ENCODE measurements around the gene TAOK1. TPM values are rescaled to one million over a fixed set of nuclear protein-coding genes. Genes with fewer than 3 reads are reported as not detected.

Gene TAOK1
- total and polyA plus RNA-seq, 10 of the 15 experiments (the other 5 are each of a cell fraction or from before 2014, with no cell fraction given), result 2.0 to 27.1 (median 11.8) TPM

DNA sequence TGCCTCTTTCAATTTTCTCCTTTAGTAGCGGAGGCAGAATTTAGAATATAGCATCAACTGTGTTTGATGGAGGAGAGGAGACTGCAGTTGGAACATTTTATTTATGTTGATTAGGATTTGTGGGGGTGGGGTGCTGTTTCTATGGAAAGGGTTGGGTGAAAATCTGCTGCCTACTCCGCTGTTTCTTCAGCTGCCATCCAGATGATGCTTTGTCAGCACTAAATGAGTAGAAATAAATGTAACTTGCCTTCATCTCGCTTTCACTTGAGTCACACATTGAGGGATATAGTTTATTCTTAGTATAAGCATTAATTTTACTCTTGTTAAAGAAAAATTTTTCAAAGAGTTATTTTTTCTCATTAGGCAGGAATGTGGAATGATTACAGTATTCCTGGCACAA is 134.5 kb downstream of the TAOK1 start (continued):
- TF ChIP-seq E2F8 (IDR thresholded peaks at IDR 0.05; ENCODE audit: low read depth, partially characterized antibody), result no peak
- no peak for TF ChIP-seq MTA2 (IDR thresholded peaks at IDR 0.05; ENCODE audit: low read depth)
- TF ChIP-seq, protein P1, sequence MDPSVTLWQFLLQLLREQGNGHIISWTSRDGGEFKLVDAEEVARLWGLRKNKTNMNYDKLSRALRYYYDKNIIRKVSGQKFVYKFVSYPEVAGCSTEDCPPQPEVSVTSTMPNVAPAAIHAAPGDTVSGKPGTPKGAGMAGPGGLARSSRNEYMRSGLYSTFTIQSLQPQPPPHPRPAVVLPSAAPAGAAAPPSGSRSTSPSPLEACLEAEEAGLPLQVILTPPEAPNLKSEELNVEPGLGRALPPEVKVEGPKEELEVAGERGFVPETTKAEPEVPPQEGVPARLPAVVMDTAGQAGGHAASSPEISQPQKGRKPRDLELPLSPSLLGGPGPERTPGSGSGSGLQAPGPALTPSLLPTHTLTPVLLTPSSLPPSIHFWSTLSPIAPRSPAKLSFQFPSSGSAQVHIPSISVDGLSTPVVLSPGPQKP (IDR thresholded peaks at IDR 0.05; ENCODE audit: low read depth, low read length), result no peak
- TF ChIP-seq NR2C1 (IDR thresholded peaks at IDR 0.05), result no peak
- no peak for TF ChIP-seq ZBTB40 (IDR thresholded peaks at IDR 0.05; ENCODE audit: borderline replicate concordance)
- TF ChIP-seq ZNF207 (IDR thresholded peaks at IDR 0.05; ENCODE audit: borderline replicate concordance), result no peak
- no peak for TF ChIP-seq RELA (IDR thresholded peaks at IDR 0.05; ENCODE audit: borderline replicate concordance, partially characterized antibody)
- TF ChIP-seq EP300 (IDR thresholded peaks at IDR 0.05; ENCODE audit: borderline replicate concordance in 1 of 2, control insufficient read depth in 1 of 2, low read depth in 2 of 2, low read length in 2 of 2), result no peak
- no peak for TF ChIP-seq SIN3A (IDR thresholded peaks at IDR 0.05; ENCODE audit: low read depth, low read length)
- TF ChIP-seq, protein P2, sequence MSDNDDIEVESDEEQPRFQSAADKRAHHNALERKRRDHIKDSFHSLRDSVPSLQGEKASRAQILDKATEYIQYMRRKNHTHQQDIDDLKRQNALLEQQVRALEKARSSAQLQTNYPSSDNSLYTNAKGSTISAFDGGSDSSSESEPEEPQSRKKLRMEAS (IDR thresholded peaks at IDR 0.05; ENCODE audit: low read depth, low read length), result no peak
- no peak for TF ChIP-seq POLR2A (IDR thresholded peaks at IDR 0.05; ENCODE audit: low read depth, low read length)
- TF ChIP-seq NR2C2 (IDR thresholded peaks at IDR 0.05; ENCODE audit: borderline replicate concordance, control insufficient read depth, insufficient read length, low read depth), result no peak
- TF ChIP-seq, protein P3, sequence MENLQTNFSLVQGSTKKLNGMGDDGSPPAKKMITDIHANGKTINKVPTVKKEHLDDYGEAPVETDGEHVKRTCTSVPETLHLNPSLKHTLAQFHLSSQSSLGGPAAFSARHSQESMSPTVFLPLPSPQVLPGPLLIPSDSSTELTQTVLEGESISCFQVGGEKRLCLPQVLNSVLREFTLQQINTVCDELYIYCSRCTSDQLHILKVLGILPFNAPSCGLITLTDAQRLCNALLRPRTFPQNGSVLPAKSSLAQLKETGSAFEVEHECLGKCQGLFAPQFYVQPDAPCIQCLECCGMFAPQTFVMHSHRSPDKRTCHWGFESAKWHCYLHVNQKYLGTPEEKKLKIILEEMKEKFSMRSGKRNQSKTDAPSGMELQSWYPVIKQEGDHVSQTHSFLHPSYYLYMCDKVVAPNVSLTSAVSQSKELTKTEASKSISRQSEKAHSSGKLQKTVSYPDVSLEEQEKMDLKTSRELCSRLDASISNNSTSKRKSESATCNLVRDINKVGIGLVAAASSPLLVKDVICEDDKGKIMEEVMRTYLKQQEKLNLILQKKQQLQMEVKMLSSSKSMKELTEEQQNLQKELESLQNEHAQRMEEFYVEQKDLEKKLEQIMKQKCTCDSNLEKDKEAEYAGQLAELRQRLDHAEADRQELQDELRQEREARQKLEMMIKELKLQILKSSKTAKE (IDR thresholded peaks at IDR 0.05; ENCODE audit: low read depth, poor library complexity, severe bottlenecking), result no peak

Measured in GM12878 (cell line).